ENCODE data around the gene GMPR2. TPM values are rescaled to one million over a fixed set of nuclear protein-coding genes. Genes with fewer than 3 reads are reported as not detected.

GMPR2 gene
- total RNA-seq, 5 donors from 2014 or later (not counting 1 experiment from before 2014, with no cell fraction given): 53.8 to 81.2 (median 64.0) TPM

- H3K36me3 Mint-ChIP-seq: peaks cover 28% of the 10 kb centered on the region
- no peaks in the 10 kb centered on the region for H3K9me3 Mint-ChIP-seq
- H3K36me3 ChIP-seq (ENCODE audit: control insufficient read depth in 2 of 2, extremely low read depth in 1 of 2, insufficient read depth in 1 of 2, low read length in 1 of 2): peaks cover 10 to 34% of the 10 kb centered on the region in 2 donors
- no peak overlapping the region for H3K4me3 Mint-ChIP-seq
- H3K4me1 ChIP-seq (ENCODE audit: control insufficient read depth in 1 of 2, extremely low read depth in 1 of 2, insufficient read depth in 2 of 2, low read length in 2 of 2): no peaks in the 10 kb centered on the region
- ATAC-seq (replicated peaks in 1 of 4) (no peak), DNase-seq (no peak)
- H3K4me3 ChIP-seq (ENCODE audit: control insufficient read depth in 1 of 2, extremely low read depth in 1 of 2, low read length in 1 of 2): no peak overlapping the region
- H3K27me3 ChIP-seq (replicated peaks in 1 of 2; ENCODE audit: control insufficient read depth in 2 of 2, extremely low read depth in 1 of 2, insufficient read depth in 2 of 2, low read length in 1 of 2): no peaks in the 10 kb centered on the region
- ChIA-PET POLR2A (no interaction called here), CTCF (interaction anchor here in 1 of 2 donors (1.1 kb wide), 1 partner anchor 13 kb away, joined by 7 read pairs; no protein-coding TSS in a partner anchor)
- no peaks in the 10 kb centered on the region for H3K27me3 Mint-ChIP-seq
- 83% methylated on average over 4 of the region's 16 CpGs for WGBS (ENCODE audit: insufficient coverage)
- no peak overlapping the region for H3K27ac ChIP-seq (ENCODE audit: low read length)
- no peak overlapping the region for H3K27ac Mint-ChIP-seq
- H3K9me3 ChIP-seq: no peaks in the 10 kb centered on the region
- no peaks in the 10 kb centered on the region for H3K4me1 Mint-ChIP-seq
These were observed 26.7 kb downstream of the GMPR2 start for GRCh38 chr14:24259282-24260025.

DNA sequence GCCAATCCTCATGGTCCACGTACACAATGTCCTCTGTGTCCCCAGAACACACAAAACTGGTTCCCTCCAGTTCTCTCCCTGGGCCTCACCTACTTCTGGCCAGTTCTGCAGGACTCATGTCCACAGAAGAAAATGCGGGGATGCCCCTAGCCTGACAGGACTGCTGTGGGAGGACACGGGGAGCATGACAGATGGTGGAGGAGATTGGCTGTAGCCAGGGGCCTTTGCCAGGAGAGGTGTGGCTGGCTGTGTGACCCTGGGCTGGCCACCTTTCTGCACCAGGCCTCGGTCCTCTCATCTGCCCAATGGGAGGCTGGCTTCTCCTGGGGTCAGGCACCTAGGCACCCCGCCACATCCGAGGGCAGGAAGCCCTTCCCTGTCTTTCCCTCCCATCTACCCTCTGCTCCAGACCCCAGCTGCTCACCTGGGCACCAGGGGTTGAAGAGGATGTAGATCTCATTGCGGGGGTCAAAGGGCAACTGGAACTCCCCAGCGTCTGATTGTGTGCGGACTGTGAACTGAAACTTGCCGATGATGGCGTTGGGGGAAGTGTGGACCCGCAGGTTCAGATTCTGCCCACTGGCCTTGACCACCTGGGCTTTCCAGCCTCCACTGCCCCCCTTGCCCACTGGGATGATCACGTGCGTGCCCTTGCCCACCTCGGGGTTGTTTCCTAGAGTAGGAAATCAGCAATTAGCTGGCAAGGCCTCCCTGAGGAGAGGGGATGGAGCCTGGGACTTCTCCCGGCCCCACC is 27.5 kb downstream of the GMPR2 start:
- no peak overlapping the region for H3K27ac Mint-ChIP-seq
- Histone ChIP-seq H3K4me3 (ENCODE audit: control insufficient read depth in 1 of 2, extremely low read depth in 1 of 2, low read length in 1 of 2) (no peak overlapping the region), H3K4me1 (ENCODE audit: control insufficient read depth in 1 of 2, extremely low read depth in 1 of 2, insufficient read depth in 2 of 2, low read length in 2 of 2) (no peaks in the 10 kb centered on the region), H3K27me3 (replicated peaks in 1 of 2; ENCODE audit: control insufficient read depth in 2 of 2, extremely low read depth in 1 of 2, insufficient read depth in 2 of 2, low read length in 1 of 2) (no peaks in the 10 kb centered on the region), H3K9me3 (no peaks in the 10 kb centered on the region), H3K27ac (ENCODE audit: low read length) (no peak overlapping the region), H3K36me3 (ENCODE audit: control insufficient read depth in 2 of 2, extremely low read depth in 1 of 2, insufficient read depth in 1 of 2, low read length in 1 of 2) (peaks cover 8 to 31% of the 10 kb centered on the region in 2 donors)
- no peaks in the 10 kb centered on the region for H3K27me3 Mint-ChIP-seq
- H3K9me3 Mint-ChIP-seq: no peaks in the 10 kb centered on the region
- WGBS (ENCODE audit: insufficient coverage): 88% methylated on average over 12 of the region's 16 CpGs
- no peak for ATAC-seq (replicated peaks in 1 of 4)
- ChIA-PET POLR2A (no interaction called here), CTCF (no interaction called here)
- peaks cover 31% of the 10 kb centered on the region for H3K36me3 Mint-ChIP-seq
- no peak overlapping the region for H3K4me3 Mint-ChIP-seq
- H3K4me1 Mint-ChIP-seq: no peaks in the 10 kb centered on the region
- no peak for DNase-seq

DNA sequence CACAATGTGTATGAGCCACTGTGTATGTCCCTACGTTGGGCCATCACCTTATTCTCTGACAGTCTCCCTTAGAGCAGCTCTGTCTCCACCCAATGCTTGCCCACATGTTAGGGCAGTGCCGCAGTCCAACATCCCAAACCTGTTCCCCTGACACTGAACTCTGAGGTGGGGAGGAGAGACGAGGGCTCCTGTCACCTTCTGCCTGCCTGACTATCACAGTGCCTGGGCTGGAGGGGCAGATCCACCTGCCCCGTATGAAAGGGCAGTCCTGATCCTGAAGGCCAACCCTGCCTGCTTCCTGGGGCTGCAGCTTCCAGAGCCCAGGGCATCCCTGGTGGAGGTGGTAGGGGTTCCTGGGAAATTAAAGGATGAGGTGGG is 28.0 kb downstream of the GMPR2 start:
- ATAC-seq (replicated peaks in 1 of 4) (no peak), DNase-seq (no peak)
- Histone ChIP-seq H3K27ac (ENCODE audit: low read length) (no peak overlapping the region), H3K9me3 (no peaks in the 10 kb centered on the region), H3K4me1 (ENCODE audit: control insufficient read depth in 1 of 2, extremely low read depth in 1 of 2, insufficient read depth in 2 of 2, low read length in 2 of 2) (no peaks in the 10 kb centered on the region), H3K27me3 (replicated peaks in 1 of 2; ENCODE audit: control insufficient read depth in 2 of 2, extremely low read depth in 1 of 2, insufficient read depth in 2 of 2, low read length in 1 of 2) (no peaks in the 10 kb centered on the region), H3K36me3 (ENCODE audit: control insufficient read depth in 2 of 2, extremely low read depth in 1 of 2, insufficient read depth in 1 of 2, low read length in 1 of 2) (peaks cover 8 to 31% of the 10 kb centered on the region in 2 donors), H3K4me3 (ENCODE audit: control insufficient read depth in 1 of 2, extremely low read depth in 1 of 2, low read length in 1 of 2) (no peak overlapping the region)
- Mint-ChIP-seq H3K9me3 (no peaks in the 10 kb centered on the region), H3K4me3 (no peak overlapping the region), H3K4me1 (no peaks in the 10 kb centered on the region), H3K27me3 (no peaks in the 10 kb centered on the region), H3K27ac (no peak overlapping the region), H3K36me3 (peaks cover 32% of the 10 kb centered on the region)
- 86% methylated on average over 2 of the region's 4 CpGs for WGBS (ENCODE audit: insufficient coverage)
- ChIA-PET CTCF (no interaction called here), POLR2A (no interaction called here)

DNA sequence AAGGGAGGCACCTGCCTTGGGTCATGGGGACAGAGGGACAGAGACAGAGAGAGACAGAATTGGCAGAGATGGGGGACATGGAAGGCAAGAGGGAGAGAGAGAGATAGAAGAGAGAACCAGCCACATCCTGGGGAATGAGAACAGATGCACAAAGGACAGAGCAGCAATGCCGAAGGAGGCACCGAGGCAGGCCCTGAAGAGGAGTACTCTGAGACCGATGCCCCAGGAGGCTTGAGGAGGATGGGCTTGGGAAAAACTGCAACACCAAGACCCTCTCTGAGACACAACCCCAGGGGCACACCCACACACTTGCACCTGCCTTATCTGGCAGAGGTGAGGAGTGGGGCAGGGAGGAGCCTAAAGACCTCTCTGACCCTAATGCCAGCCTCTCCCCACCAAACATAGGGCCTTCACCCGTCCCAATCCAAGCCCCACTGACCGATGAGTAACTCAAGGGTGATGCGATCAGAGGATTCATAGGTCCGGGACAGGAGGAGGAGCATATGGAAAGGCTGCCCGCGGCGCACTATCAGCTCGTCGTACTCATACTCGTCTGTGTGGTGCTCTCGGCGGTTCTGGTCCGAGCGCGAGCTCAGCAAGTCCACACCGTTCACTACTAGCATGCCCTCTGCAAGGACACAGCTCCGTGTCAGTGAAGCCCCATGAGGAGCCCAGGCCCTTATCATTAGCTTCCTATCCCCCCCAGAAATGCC is 28.7 kb downstream of the GMPR2 start:
- Histone ChIP-seq H3K27me3 (replicated peaks in 1 of 2; ENCODE audit: control insufficient read depth in 2 of 2, extremely low read depth in 1 of 2, insufficient read depth in 2 of 2, low read length in 1 of 2) (no peaks in the 10 kb centered on the region), H3K9me3 (no peaks in the 10 kb centered on the region), H3K4me1 (ENCODE audit: control insufficient read depth in 1 of 2, extremely low read depth in 1 of 2, insufficient read depth in 2 of 2, low read length in 2 of 2) (no peaks in the 10 kb centered on the region), H3K4me3 (ENCODE audit: control insufficient read depth in 1 of 2, extremely low read depth in 1 of 2, low read length in 1 of 2) (no peak overlapping the region), H3K36me3 (ENCODE audit: control insufficient read depth in 2 of 2, extremely low read depth in 1 of 2, insufficient read depth in 1 of 2, low read length in 1 of 2) (peaks cover 8 to 30% of the 10 kb centered on the region in 2 donors), H3K27ac (ENCODE audit: low read length) (no peak overlapping the region)
- Mint-ChIP-seq H3K27me3 (no peaks in the 10 kb centered on the region), H3K27ac (no peak overlapping the region), H3K36me3 (peaks cover 36% of the 10 kb centered on the region), H3K4me3 (no peak overlapping the region), H3K4me1 (no peaks in the 10 kb centered on the region), H3K9me3 (no peaks in the 10 kb centered on the region)
- DNase-seq (no peak), ATAC-seq (replicated peaks in 1 of 4) (no peak)
- POLR2A ChIA-PET: no interaction called here
- WGBS (ENCODE audit: insufficient coverage): 95% methylated on average over 19 of the region's 20 CpGs
- CTCF ChIA-PET: no interaction called here

GRCh38 chr14:24261969-24262327 is 29.2 kb downstream of the GMPR2 start:
- no peak for DNase-seq
- 95% methylated on average over 17 of the region's 19 CpGs for WGBS (ENCODE audit: insufficient coverage)
- POLR2A ChIA-PET: no interaction called here
- peaks cover 36% of the 10 kb centered on the region for H3K36me3 Mint-ChIP-seq
- no peak overlapping the region for H3K27ac Mint-ChIP-seq
- peaks cover 0 to 2% (median 0%) of the 10 kb centered on the region in 3 donors for H3K4me1 Mint-ChIP-seq
- CTCF ChIA-PET: no interaction called here
- no peak overlapping the region for H3K27ac ChIP-seq (ENCODE audit: low read length)
- no peaks in the 10 kb centered on the region for H3K27me3 ChIP-seq (replicated peaks in 1 of 2; ENCODE audit: control insufficient read depth in 2 of 2, extremely low read depth in 1 of 2, insufficient read depth in 2 of 2, low read length in 1 of 2)
- H3K4me3 ChIP-seq (ENCODE audit: control insufficient read depth in 1 of 2, extremely low read depth in 1 of 2, low read length in 1 of 2): no peak overlapping the region
- H3K4me3 Mint-ChIP-seq: no peak overlapping the region
- no peaks in the 10 kb centered on the region for H3K9me3 ChIP-seq
- peaks cover 8 to 29% of the 10 kb centered on the region in 2 donors for H3K36me3 ChIP-seq (ENCODE audit: control insufficient read depth in 2 of 2, extremely low read depth in 1 of 2, insufficient read depth in 1 of 2, low read length in 1 of 2)
- H3K4me1 ChIP-seq (ENCODE audit: control insufficient read depth in 1 of 2, extremely low read depth in 1 of 2, insufficient read depth in 2 of 2, low read length in 2 of 2): no peaks in the 10 kb centered on the region
- ATAC-seq (replicated peaks in 1 of 4): no peak
- no peaks in the 10 kb centered on the region for H3K9me3 Mint-ChIP-seq
- H3K27me3 Mint-ChIP-seq: no peaks in the 10 kb centered on the region

DNA sequence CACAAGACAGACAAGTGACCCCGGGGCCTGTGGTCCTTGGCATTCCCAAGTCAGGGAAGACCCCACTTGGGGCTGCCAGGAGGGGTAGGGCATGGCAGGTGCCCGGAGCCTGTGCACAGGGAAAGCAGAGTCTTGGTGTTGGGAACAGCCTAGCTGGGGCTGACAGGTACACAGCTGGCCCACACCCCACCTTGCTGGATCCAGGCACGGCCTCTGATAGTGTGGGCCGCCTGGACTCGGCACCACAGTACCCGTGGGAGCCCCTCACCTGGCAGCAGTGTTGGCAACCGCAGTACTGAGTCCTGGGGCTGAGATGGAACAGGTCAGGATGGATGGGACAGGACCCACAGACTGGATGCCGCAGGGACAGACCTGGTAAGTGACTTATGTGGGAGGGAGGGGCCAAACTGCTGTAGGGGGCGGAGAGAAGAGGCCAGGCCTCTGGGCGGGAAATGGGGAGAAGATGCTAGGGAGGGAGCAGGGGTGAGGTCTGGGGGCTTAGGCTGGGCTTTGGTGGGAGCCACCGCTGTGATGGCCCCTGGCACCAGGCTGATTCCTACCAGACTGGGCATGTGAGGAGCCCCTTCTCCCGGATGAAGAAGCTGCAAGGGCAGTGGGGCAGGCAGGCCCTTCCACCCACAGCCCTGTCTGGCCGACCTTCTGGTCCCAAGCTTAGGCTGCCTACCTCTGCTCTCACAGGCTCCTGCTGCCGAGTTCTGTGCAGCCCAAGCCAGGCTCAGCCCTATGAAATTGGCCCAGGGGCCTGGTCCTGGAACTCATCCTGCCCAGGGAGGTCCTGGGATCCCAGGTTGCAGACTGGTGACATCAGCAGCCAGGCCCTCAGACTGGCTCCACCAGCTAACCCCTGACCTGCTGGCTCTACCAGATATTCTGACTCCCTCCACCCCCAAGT is 30.3 kb downstream of the GMPR2 start, which contains the start of gene TGM1:
TGM1 (minus strand) TSS at position 357 of the 913 bp plus-strand sequence. CDS start 825 bp downstream, outside the sequence.
- WGBS (ENCODE audit: insufficient coverage): 90% methylated on average over 13 of the region's 14 CpGs
- ChIA-PET POLR2A (no interaction called here), CTCF (no interaction called here)
- peaks cover 8 to 36% of the 10 kb centered on the region in 2 donors for H3K36me3 ChIP-seq (ENCODE audit: control insufficient read depth in 2 of 2, extremely low read depth in 1 of 2, insufficient read depth in 1 of 2, low read length in 1 of 2)
- peaks cover 38% of the 10 kb centered on the region for H3K36me3 Mint-ChIP-seq
- H3K4me3 Mint-ChIP-seq: no peak within 1 kb of the TSS
- H3K27me3 ChIP-seq (replicated peaks in 1 of 2; ENCODE audit: control insufficient read depth in 2 of 2, extremely low read depth in 1 of 2, insufficient read depth in 2 of 2, low read length in 1 of 2): no peaks in the 10 kb centered on the region
- no peak within 1 kb of the TSS for H3K4me3 ChIP-seq (ENCODE audit: control insufficient read depth in 1 of 2, extremely low read depth in 1 of 2, low read length in 1 of 2)
- H3K9me3 Mint-ChIP-seq: no peaks in the 10 kb centered on the region
- DNase-seq: no peak
- no peaks in the 10 kb centered on the region for H3K27me3 Mint-ChIP-seq
- no peaks in the 10 kb centered on the region for H3K9me3 ChIP-seq
- H3K27ac ChIP-seq (ENCODE audit: low read length): no peak within 1 kb of the TSS
- no peak within 1 kb of the TSS for H3K27ac Mint-ChIP-seq
- no peak for ATAC-seq (replicated peaks in 1 of 4)
- H3K4me1 ChIP-seq (ENCODE audit: control insufficient read depth in 1 of 2, extremely low read depth in 1 of 2, insufficient read depth in 2 of 2, low read length in 2 of 2): no peaks in the 10 kb centered on the region
- peaks cover 0 to 7% (median 0%) of the 10 kb centered on the region in 3 donors for H3K4me1 Mint-ChIP-seq
